Ishikawa (cell line): Measurements from ENCODE around the gene MAP3K4.

Experiments used
- TAF1 ChIP-seq: IDR thresholded peaks from 2 replicates; pipeline ENCODE4 v1.6.1; 2012; ENCODE audit warnings: low read depth, mild to moderate bottlenecking
- YY1 ChIP-seq: IDR thresholded peaks from 2 replicates; pipeline ENCODE4 v1.6.1; 2012; ENCODE audit warnings: low read depth
- TF ChIP-seq, protein P1 (sequence below): IDR thresholded peaks from 2 replicates; pipeline ENCODE4 v1.6.1; 2012; ENCODE audit warnings: low read depth, mild to moderate bottlenecking

DNA sequence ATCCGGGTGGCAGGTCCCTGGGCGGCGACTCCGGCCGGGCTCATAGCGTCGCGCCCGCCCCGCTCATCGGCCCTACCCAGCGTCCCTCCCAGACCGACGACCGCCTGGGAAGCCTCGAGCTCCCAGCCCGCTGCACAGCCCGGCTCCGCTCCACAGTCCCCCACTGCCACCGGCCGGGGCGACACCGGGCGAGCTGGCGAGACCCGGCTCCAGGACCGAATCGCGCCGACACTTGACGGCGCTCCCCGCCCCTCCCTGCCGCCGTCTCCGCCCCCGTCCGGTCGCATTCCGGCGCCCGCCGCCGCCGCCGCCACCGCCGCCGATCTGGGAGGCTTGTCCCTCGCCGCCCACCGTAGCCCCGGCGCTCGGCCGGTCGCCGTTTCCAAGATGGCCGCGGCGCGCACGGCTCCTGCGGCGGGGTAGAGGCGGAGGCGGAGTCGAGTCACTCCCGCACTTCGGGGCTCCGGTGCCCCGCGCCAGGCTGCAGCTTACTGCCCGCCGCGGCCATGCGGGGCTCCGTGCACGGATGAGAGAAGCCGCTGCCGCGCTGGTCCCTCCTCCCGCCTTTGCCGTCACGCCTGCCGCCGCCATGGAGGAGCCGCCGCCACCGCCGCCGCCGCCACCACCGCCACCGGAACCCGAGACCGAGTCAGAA lies at the start of gene MAP3K4:
- peak; percentile 80 for TF ChIP-seq TAF1
- TF ChIP-seq YY1: peak; percentile 94
- TF ChIP-seq, protein P1, sequence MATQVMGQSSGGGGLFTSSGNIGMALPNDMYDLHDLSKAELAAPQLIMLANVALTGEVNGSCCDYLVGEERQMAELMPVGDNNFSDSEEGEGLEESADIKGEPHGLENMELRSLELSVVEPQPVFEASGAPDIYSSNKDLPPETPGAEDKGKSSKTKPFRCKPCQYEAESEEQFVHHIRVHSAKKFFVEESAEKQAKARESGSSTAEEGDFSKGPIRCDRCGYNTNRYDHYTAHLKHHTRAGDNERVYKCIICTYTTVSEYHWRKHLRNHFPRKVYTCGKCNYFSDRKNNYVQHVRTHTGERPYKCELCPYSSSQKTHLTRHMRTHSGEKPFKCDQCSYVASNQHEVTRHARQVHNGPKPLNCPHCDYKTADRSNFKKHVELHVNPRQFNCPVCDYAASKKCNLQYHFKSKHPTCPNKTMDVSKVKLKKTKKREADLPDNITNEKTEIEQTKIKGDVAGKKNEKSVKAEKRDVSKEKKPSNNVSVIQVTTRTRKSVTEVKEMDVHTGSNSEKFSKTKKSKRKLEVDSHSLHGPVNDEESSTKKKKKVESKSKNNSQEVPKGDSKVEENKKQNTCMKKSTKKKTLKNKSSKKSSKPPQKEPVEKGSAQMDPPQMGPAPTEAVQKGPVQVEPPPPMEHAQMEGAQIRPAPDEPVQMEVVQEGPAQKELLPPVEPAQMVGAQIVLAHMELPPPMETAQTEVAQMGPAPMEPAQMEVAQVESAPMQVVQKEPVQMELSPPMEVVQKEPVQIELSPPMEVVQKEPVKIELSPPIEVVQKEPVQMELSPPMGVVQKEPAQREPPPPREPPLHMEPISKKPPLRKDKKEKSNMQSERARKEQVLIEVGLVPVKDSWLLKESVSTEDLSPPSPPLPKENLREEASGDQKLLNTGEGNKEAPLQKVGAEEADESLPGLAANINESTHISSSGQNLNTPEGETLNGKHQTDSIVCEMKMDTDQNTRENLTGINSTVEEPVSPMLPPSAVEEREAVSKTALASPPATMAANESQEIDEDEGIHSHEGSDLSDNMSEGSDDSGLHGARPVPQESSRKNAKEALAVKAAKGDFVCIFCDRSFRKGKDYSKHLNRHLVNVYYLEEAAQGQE: peak; percentile 12; the same call in 1 of the 2 replicates
